HUES64 (cell line): Measurements from ENCODE around the gene HAPLN1.

ENCODE experiments used
- H3K27ac ChIP-seq: 2 replicates; pipeline ENCODE4 v1.7.0; 2013; ENCODE audit warnings: low read depth, low read length, inconsistent platforms
- H3K27me3 ChIP-seq: 2 replicates; pipeline ENCODE4 v1.6.1; 2013; ENCODE audit warnings: mild to moderate bottlenecking, low read length; ENCODE audit not compliant: insufficient read depth
- H3K36me3 ChIP-seq: 2 replicates; pipeline ENCODE4 v1.6.1; 2013; ENCODE audit warnings: mild to moderate bottlenecking, low read length; ENCODE audit not compliant: insufficient read depth
- H3K4me1 ChIP-seq: 2 replicates; pipeline ENCODE4 v1.6.1; 2013; ENCODE audit warnings: mild to moderate bottlenecking, low read length, moderate library complexity; ENCODE audit not compliant: insufficient read depth
- H3K4me3 ChIP-seq: 2 replicates; pipeline ENCODE4 v1.5.1; 2013; ENCODE audit warnings: mild to moderate bottlenecking, low read length, moderate library complexity
- H3K9ac ChIP-seq: 2 replicates; pipeline ENCODE4 v1.6.1; 2013; ENCODE audit warnings: mild to moderate bottlenecking, low read depth, low read length
- H3K9me3 ChIP-seq: 2 replicates; pipeline ENCODE4 v1.6.1; 2013; ENCODE audit warnings: low read depth, low read length; ENCODE audit not compliant: insufficient read depth
- WGBS: fragments of 150-250, 120-280 bp; methylation state at CpG from one replicate; pipeline ENCODE4 v1.1.7; 2013; ENCODE audit warnings: missing lambda C conversion rate; 5-methylcytosine and 5-hydroxymethylcytosine counted together

The HAPLN1 gene

GRCh38 chr5:83718195-83718825, 2.3 kb downstream of the HAPLN1 start:
- H3K9ac ChIP-seq = no peak overlapping the region
- no peaks in the 10 kb centered on the region for H3K36me3 ChIP-seq
- H3K27ac ChIP-seq = no peak overlapping the region
- WGBS = 11% methylated on average over 6 of the region's 6 CpGs
- peaks cover 32% of the 10 kb centered on the region for H3K4me1 ChIP-seq
- H3K4me3 ChIP-seq = peak overlapping the region; percentile 75; the same call in 1 of the 2 replicates
- H3K9me3 ChIP-seq = no peaks in the 10 kb centered on the region
- H3K27me3 ChIP-seq = peaks cover 7% of the 10 kb centered on the region; the same call in 1 of the 2 replicates

GRCh38 chr5:83715236-83716065, 5.2 kb downstream of the HAPLN1 start:
- H3K36me3 ChIP-seq = no peaks in the 10 kb centered on the region
- H3K27me3 ChIP-seq = no peaks in the 10 kb centered on the region
- no peaks in the 10 kb centered on the region for H3K9me3 ChIP-seq
- no peak overlapping the region for H3K9ac ChIP-seq
- WGBS = 84% methylated on average over 4 of the region's 4 CpGs
- peaks cover 23% of the 10 kb centered on the region for H3K4me1 ChIP-seq
- no peak overlapping the region; the same call in 1 of the 2 replicates for H3K27ac ChIP-seq
- H3K4me3 ChIP-seq = no peak overlapping the region

GRCh38 chr5:83714810-83715209, 5.8 kb downstream of the HAPLN1 start:
- Histone ChIP-seq H3K9me3 (no peaks in the 10 kb centered on the region), H3K4me3 (peak overlapping the region; percentile 10; the same call in 1 of the 2 replicates), H3K36me3 (no peaks in the 10 kb centered on the region), H3K27ac (no peak overlapping the region), H3K4me1 (peaks cover 23% of the 10 kb centered on the region), H3K27me3 (no peaks in the 10 kb centered on the region), H3K9ac (peak overlapping the region; percentile 39; the same call in 1 of the 2 replicates)
- WGBS = 80% methylated on average over 1 of the region's 1 CpG

GRCh38 chr5:83711982-83712601, 8.6 kb downstream of the HAPLN1 start:
- no peak overlapping the region for H3K9ac ChIP-seq
- no peak overlapping the region for H3K27ac ChIP-seq
- WGBS = no CpG with 5 or more reads among the region's 2 CpGs
- H3K36me3 ChIP-seq = no peaks in the 10 kb centered on the region
- H3K4me1 ChIP-seq = peaks cover 23% of the 10 kb centered on the region
- H3K4me3 ChIP-seq = no peak overlapping the region
- no peaks in the 10 kb centered on the region; the same call in 1 of the 2 replicates for H3K9me3 ChIP-seq
- H3K27me3 ChIP-seq = no peaks in the 10 kb centered on the region

GRCh38 chr5:83709973-83710372, 10.7 kb downstream of the HAPLN1 start:
- Histone ChIP-seq H3K9ac (no peak overlapping the region), H3K36me3 (no peaks in the 10 kb centered on the region), H3K9me3 (peaks cover 5% of the 10 kb centered on the region; the same call in 1 of the 2 replicates), H3K4me1 (peaks cover 8% of the 10 kb centered on the region), H3K4me3 (no peak overlapping the region), H3K27ac (no peak overlapping the region), H3K27me3 (no peaks in the 10 kb centered on the region)
- WGBS = 87% methylated on average over 4 of the region's 4 CpGs

GRCh38 chr5:83708170-83708569, 12.5 kb downstream of the HAPLN1 start:
- Histone ChIP-seq H3K4me3 (no peak overlapping the region), H3K9me3 (peaks cover 5% of the 10 kb centered on the region; the same call in 1 of the 2 replicates), H3K36me3 (no peaks in the 10 kb centered on the region), H3K4me1 (no peaks in the 10 kb centered on the region), H3K9ac (no peak overlapping the region), H3K27me3 (no peaks in the 10 kb centered on the region), H3K27ac (no peak overlapping the region)
- 100% methylated on average over 1 of the region's 1 CpG for WGBS

- WGBS = 96% methylated on average over 2 of the region's 2 CpGs
- Histone ChIP-seq H3K9me3 (peaks cover 5% of the 10 kb centered on the region; the same call in 1 of the 2 replicates), H3K27ac (no peak overlapping the region)
Observed at GRCh38 chr5:83703059-83703458, 17.6 kb downstream of the HAPLN1 start.

GRCh38 chr5:83701886-83702285, 18.8 kb downstream of the HAPLN1 start:
- whole genome bisulfite sequencing = 94% methylated on average over 5 of the region's 6 CpGs
- no peaks in the 10 kb centered on the region for H3K36me3 ChIP-seq
- no peak overlapping the region for H3K27ac ChIP-seq
- no peaks in the 10 kb centered on the region for H3K27me3 ChIP-seq
- H3K4me3 ChIP-seq = no peak overlapping the region
- no peaks in the 10 kb centered on the region for H3K4me1 ChIP-seq
- H3K9ac ChIP-seq = no peak overlapping the region
- H3K9me3 ChIP-seq = peaks cover 5% of the 10 kb centered on the region; the same call in 1 of the 2 replicates

More at GRCh38 chr5:83703059-83703458, 17.6 kb downstream of the HAPLN1 start:
- Histone ChIP-seq H3K4me1 (no peaks in the 10 kb centered on the region), H3K4me3 (no peak overlapping the region), H3K27me3 (no peaks in the 10 kb centered on the region), H3K36me3 (no peaks in the 10 kb centered on the region), H3K9ac (no peak overlapping the region)

GRCh38 chr5:83689881-83690280, 30.8 kb downstream of the HAPLN1 start:
- Histone ChIP-seq H3K4me3 (no peak overlapping the region), H3K36me3 (no peaks in the 10 kb centered on the region), H3K27me3 (no peaks in the 10 kb centered on the region), H3K4me1 (0 out of 2 replicates have a peak, but pooled peaks cover 3% of the 10 kb centered on the region), H3K9me3 (no peaks in the 10 kb centered on the region), H3K9ac (no peak overlapping the region), H3K27ac (no peak overlapping the region)
- whole genome bisulfite sequencing = 100% methylated on average over 1 of the region's 1 CpG

GRCh38 chr5:83688281-83688680, 32.4 kb downstream of the HAPLN1 start:
- 97% methylated on average over 4 of the region's 4 CpGs for WGBS
- peaks cover 12% of the 10 kb centered on the region for H3K4me1 ChIP-seq
- no peak overlapping the region for H3K27ac ChIP-seq
- H3K9ac ChIP-seq = no peak overlapping the region
- H3K27me3 ChIP-seq = no peaks in the 10 kb centered on the region
- no peaks in the 10 kb centered on the region for H3K9me3 ChIP-seq
- no peaks in the 10 kb centered on the region for H3K36me3 ChIP-seq
- no peak overlapping the region for H3K4me3 ChIP-seq

GRCh38 chr5:83687124-83687619, 33.5 kb downstream of the HAPLN1 start:
- Histone ChIP-seq H3K36me3 (no peaks in the 10 kb centered on the region), H3K9me3 (no peaks in the 10 kb centered on the region), H3K4me1 (peaks cover 15% of the 10 kb centered on the region), H3K27me3 (no peaks in the 10 kb centered on the region), H3K4me3 (no peak overlapping the region), H3K27ac (no peak overlapping the region), H3K9ac (no peak overlapping the region)
- WGBS = 95% methylated on average over 2 of the region's 2 CpGs
